Esophagus squamous epithelium (tissue), 5 donors: ENCODE data around the gene PNP. TPM values are rescaled to one million over a fixed set of nuclear protein-coding genes. Genes with fewer than 3 reads are reported as not detected.

ENCODE experiments used
- DNase-seq: peaks from one replicate; lab custom pipeline; 2025; lab: John Stamatoyannopoulos, UW
- H3K27ac ChIP-seq, 4 donors: fragments of 200-600 bp; sonication (generic); one replicate each; pipeline ENCODE4 v1.5.1; 2016 to 2019; ENCODE audit warnings: mild to moderate bottlenecking in 1 of 4
- H3K27me3 ChIP-seq, 4 donors: fragments of 200-600 bp; sonication (generic); 1 replicate in 3 of 4; 2 replicates in 1 of 4; pipeline versions ENCODE4 v1.5.1 to v1.6.0; 2017 to 2021; ENCODE audit warnings: antibody characterized with exemption in 1 of 4
- H3K36me3 ChIP-seq, 3 donors: fragments of 200-600 bp; sonication (generic); one replicate each; pipeline ENCODE4 v1.5.1; 2016 to 2019
- H3K4me1 ChIP-seq, 3 donors: fragments of 200-600 bp; sonication (generic); one replicate each; pipeline ENCODE4 v1.5.1; 2017 to 2019
- H3K4me3 ChIP-seq, 4 donors: fragments of 200-600 bp; sonication (generic); 1 replicate in 3 of 4; 2 replicates in 1 of 4; pipeline ENCODE4 v1.5.1; 2016 to 2019; ENCODE audit warnings: mild to moderate bottlenecking in 2 of 4, moderate library complexity in 1 of 4
- H3K9me3 ChIP-seq, 3 donors: fragments of 200-600 bp; sonication (generic); one replicate each; pipeline ENCODE4 v1.5.1; 2016 to 2019
- CTCF ChIP-seq, 6 experiments: fragments of 450-650 bp in 4 of 6; fragments of 200-600 bp in 2 of 6; sonication (generic) in 2 of 6; IDR thresholded peaks; one replicate each; pipeline ENCODE4 v1.5.1; 2016 to 2019; ENCODE audit warnings: antibody characterized with exemption in 6 of 6, mild to moderate bottlenecking in 4 of 6, moderate library complexity in 4 of 6
- POLR2A ChIP-seq, 4 donors: fragments of 450-650 bp; IDR thresholded peaks; one replicate each; pipeline ENCODE4 v1.6.1; 2017; ENCODE audit warnings: antibody characterized with exemption in 4 of 4, mild to moderate bottlenecking in 4 of 4, moderate library complexity in 3 of 4
- WGBS, 2 donors: methylation state at CpG; one replicate each; pipeline ENCODE4 v1.1.5; 2018; 5-methylcytosine and 5-hydroxymethylcytosine counted together
- intact Hi-C: fragments of 100-400 bp; cut with DNase I; formaldehyde crosslinking; loops from one replicate; pipeline ENCODE4 v1.15.0; 2022
- total RNA-seq, 4 donors: library from RNA; depleted of rRNA; stranded (reverse); fragments of >200 nt; gene quantifications; one replicate each; pipeline ENCODE4 v1.1.0, GENCODE V29; 2016
- donor health status: DM: yes; HTN: yes; CAD: no.

Gene PNP
- total RNA-seq, 4 donors from 2014 or later, result 84.4 to 155 (median 104) TPM

GRCh38 chr14:20485900-20486299 lies 16.7 kb downstream of the PNP start:
- H3K27me3 ChIP-seq, result no peaks in the 10 kb centered on the region
- no peak overlapping the region for H3K27ac ChIP-seq
- peaks cover 0 to 34% (median 8%) of the 10 kb centered on the region in 3 donors for H3K4me1 ChIP-seq
- intact Hi-C loops, result no loop called here
- H3K4me3 ChIP-seq, result no peak overlapping the region
- TF ChIP-seq CTCF (IDR thresholded peaks at IDR 0.05) (no peak), POLR2A (IDR thresholded peaks at IDR 0.05) (no peak)
- DNase-seq, result no peak
- H3K36me3 ChIP-seq, result no peaks in the 10 kb centered on the region
- no peaks in the 10 kb centered on the region for H3K9me3 ChIP-seq
- WGBS, 2 donors, result 59 to 63% methylated on average over 6 to 7 of the region's 7 CpGs

GRCh38 chr14:20486684-20487395 lies 17.6 kb downstream of the PNP start:
- intact Hi-C loops, result no loop called here
- no peak for TF ChIP-seq POLR2A (IDR thresholded peaks at IDR 0.05)
- TF ChIP-seq CTCF (IDR thresholded peaks at IDR 0.05), result no peak
- whole genome bisulfite sequencing, 2 donors, result 67 to 81% methylated on average over 8 of the region's 8 CpGs

DNA sequence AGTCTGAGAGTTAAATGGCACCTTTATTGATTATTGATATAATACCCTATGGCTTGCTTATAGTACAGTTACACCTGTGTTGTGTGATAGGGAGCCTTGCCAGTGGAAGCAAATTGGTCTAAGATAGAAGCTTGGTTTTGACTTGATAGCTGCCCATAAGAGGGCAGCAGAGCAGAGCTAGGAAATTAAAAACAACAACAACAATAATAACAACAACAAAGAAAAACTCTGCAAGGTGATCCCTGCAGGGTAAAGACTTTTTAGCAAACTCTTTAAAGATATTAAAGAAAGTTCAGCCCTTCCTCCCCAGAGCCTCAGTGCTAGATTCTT lies 18.2 kb downstream of the PNP start:
- no peak overlapping the region for H3K4me3 ChIP-seq
- intact Hi-C loops, result no loop called here
- TF ChIP-seq POLR2A (IDR thresholded peaks at IDR 0.05) (no peak), CTCF (IDR thresholded peaks at IDR 0.05) (no peak)
- no peak for DNase-seq
- H3K4me1 ChIP-seq, result peaks cover 0 to 48% (median 8%) of the 10 kb centered on the region in 3 donors
- no peak overlapping the region for H3K27ac ChIP-seq
- H3K27me3 ChIP-seq, result no peaks in the 10 kb centered on the region
- H3K36me3 ChIP-seq, result no peaks in the 10 kb centered on the region
- H3K9me3 ChIP-seq, result no peaks in the 10 kb centered on the region

More at GRCh38 chr14:20486684-20487395, 17.6 kb downstream of the PNP start:
- H3K4me3 ChIP-seq, result no peak overlapping the region
- H3K4me1 ChIP-seq, result peaks cover 0 to 43% (median 8%) of the 10 kb centered on the region in 3 donors
- DNase-seq, result no peak
- H3K27me3 ChIP-seq, result no peaks in the 10 kb centered on the region
- no peaks in the 10 kb centered on the region for H3K36me3 ChIP-seq
- no peaks in the 10 kb centered on the region for H3K9me3 ChIP-seq
- no peak overlapping the region for H3K27ac ChIP-seq

DNA sequence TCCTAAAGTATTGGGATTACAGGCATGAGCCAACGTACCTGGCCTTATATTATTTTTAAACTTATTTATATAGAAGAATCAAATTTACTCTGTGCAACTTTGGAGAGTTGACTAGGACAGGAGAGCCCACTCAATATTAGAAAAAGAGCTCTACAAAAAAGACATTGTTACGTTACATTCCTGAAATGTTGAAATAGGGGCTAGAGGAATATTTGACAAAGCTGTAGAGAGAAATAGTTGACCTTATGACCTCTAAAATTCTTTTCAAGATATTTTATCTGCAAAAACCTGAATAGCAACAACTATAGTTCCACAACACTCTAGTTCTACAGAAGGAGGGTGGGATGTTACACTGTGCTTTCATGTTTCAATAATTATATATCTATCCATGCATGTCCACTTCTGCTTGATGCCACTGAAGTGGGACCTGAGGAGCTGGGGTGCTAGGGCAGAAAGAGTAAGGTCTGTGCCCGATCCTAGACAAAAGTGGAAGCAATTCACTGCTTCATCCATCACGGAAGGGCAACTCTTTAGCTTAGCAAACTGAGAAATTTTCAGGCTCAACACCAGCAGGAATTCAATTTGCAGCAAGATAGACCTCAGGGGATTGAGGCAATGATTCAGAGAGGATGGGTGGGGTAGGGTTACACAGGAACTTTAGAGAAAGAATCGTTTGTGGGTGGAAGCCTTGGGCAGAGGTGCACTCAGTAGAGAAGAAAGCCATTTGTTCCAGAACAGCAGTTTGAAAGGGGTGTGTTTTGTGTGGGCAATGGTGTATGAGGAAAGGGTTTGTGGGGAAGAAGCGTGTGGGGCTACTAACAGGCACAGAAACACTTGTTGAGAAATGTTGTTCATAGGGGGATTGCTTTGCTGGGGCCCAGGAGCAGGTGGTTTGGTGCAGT lies 20.1 kb downstream of the PNP start:
- H3K27ac ChIP-seq, result peak overlapping the region; percentile 55 to 82 (median 63)
- no peak overlapping the region for H3K4me3 ChIP-seq
- no peak for DNase-seq
- intact Hi-C loops, result no loop called here
- peaks cover 0 to 68% (median 11%) of the 10 kb centered on the region in 3 donors for H3K4me1 ChIP-seq
- no peak for TF ChIP-seq POLR2A (IDR thresholded peaks at IDR 0.05)
- TF ChIP-seq CTCF (IDR thresholded peaks at IDR 0.05), result no peak
- no peaks in the 10 kb centered on the region for H3K36me3 ChIP-seq
- H3K27me3 ChIP-seq, result no peaks in the 10 kb centered on the region
- 38 to 52% methylated on average over 5 to 6 of the region's 6 CpGs for WGBS, 2 donors
- no peaks in the 10 kb centered on the region for H3K9me3 ChIP-seq

DNA sequence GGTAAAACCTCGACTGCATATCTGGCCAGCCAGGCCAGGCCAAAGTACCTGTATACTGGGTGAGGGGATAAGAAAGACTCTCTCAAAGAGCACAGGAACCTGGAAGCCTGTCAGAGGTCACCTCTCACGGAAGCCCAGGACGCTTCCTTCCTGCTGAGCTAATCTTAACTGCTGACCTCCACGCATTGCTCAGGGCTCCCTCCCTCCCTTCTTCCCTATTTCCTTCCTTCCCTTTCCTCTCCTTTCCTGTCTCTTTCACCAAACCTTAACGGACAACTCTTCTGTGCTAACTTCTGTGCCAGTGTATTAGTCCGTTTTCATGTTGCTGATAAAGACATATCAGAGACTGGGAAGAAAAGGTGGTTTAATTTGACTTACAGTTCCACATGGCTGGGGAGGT lies 21.4 kb downstream of the PNP start:
- WGBS, 2 donors, result 41 to 62% methylated on average over 6 of the region's 6 CpGs
- no peaks in the 10 kb centered on the region for H3K27me3 ChIP-seq
- no peak overlapping the region for H3K4me3 ChIP-seq
- H3K27ac ChIP-seq, result peak overlapping the region in 3 of 4 donors; percentile 55 to 82 (median 57)
- no peaks in the 10 kb centered on the region for H3K36me3 ChIP-seq
- no peak for TF ChIP-seq CTCF (IDR thresholded peaks at IDR 0.05)
- no peak for TF ChIP-seq POLR2A (IDR thresholded peaks at IDR 0.05)
- no peaks in the 10 kb centered on the region for H3K9me3 ChIP-seq
- no peak for DNase-seq
- peaks cover 9 to 79% (median 11%) of the 10 kb centered on the region in 3 donors for H3K4me1 ChIP-seq
- intact Hi-C loops, result no loop called here
